Uterus (tissue), 4 donors: ENCODE results near the gene PIK3C2G. TPM values are rescaled to one million over a fixed set of nuclear protein-coding genes. Genes with fewer than 3 reads are reported as not detected.

ENCODE experiments used
- DNase-seq, 2 donors: peaks; one replicate each; pipeline ENCODE4 v3.0.0-alpha.2; 2019 to 2020
- H3K27ac ChIP-seq, 2 donors: fragments of 200-600 bp; sonication (generic); 1 replicate in 1 of 2; 2 replicates in 1 of 2; pipeline ENCODE4 v1.5.1; 2016 to 2018
- H3K27me3 ChIP-seq, 2 donors: fragments of 200-600 bp; sonication (generic); one replicate each; pipeline ENCODE4 v1.5.1; 2018 to 2019; ENCODE audit warnings: control low read depth in 1 of 2
- H3K36me3 ChIP-seq, 2 donors: fragments of 200-600 bp; sonication (generic); one replicate each; pipeline ENCODE4 v1.5.1; 2019; ENCODE audit warnings: control low read depth in 1 of 2
- H3K4me1 ChIP-seq, 2 donors: fragments of 200-600 bp; sonication (generic); one replicate each; pipeline ENCODE4 v1.5.1; 2018 to 2019; ENCODE audit warnings: control low read depth in 1 of 2
- H3K4me3 ChIP-seq, 2 donors: fragments of 200-600 bp; sonication (generic); 1 replicate in 1 of 2; 2 replicates in 1 of 2; pipeline ENCODE4 v1.5.1; 2018 to 2019; ENCODE audit warnings: mild to moderate bottlenecking in 1 of 2
- H3K9me3 ChIP-seq, 2 donors: fragments of 200-600 bp; sonication (generic); one replicate each; pipeline ENCODE4 v1.5.1; 2019; ENCODE audit warnings: control low read depth in 1 of 2
- CTCF ChIP-seq, 4 experiments: fragments of 200-600 bp in 2 of 4; fragments of 450-650 bp in 2 of 4; sonication (generic) in 2 of 4; IDR thresholded peaks; one replicate each; pipeline ENCODE4 v1.5.1; 2016 to 2019; ENCODE audit warnings: antibody characterized with exemption in 4 of 4, mild to moderate bottlenecking in 2 of 4, moderate library complexity in 1 of 4
- POLR2A ChIP-seq, 2 donors: fragments of 450-650 bp; IDR thresholded peaks; one replicate each; pipeline ENCODE4 v1.6.1; 2016; ENCODE audit warnings: antibody characterized with exemption in 2 of 2, mild to moderate bottlenecking in 1 of 2, moderate library complexity in 1 of 2
- intact Hi-C: fragments of 100-400 bp; cut with DNase I; formaldehyde crosslinking; loops from one replicate; pipeline ENCODE4 v1.15.1; 2023; ENCODE audit warnings: low total_unique reads
- total RNA-seq, 4 donors: library from RNA; depleted of rRNA in 3 of 4; stranded (reverse); fragments of >200 nt in 3 of 4; gene quantifications; one replicate each; pipeline versions ENCODE4 v1.1.0 to v1.2.4, GENCODE V29; 2014 to 2023
- donor health status: DM: yes; HTN: yes; CAD: no.

The PIK3C2G gene
- total RNA-seq, 4 donors from 2014 or later, result under 0.01 to 2.2 (median 0.34) TPM; not detected in 1

- Histone ChIP-seq H3K36me3 (no peaks in the 10 kb centered on the region), H3K27me3 (no peaks in the 10 kb centered on the region), H3K4me1 (no peaks in the 10 kb centered on the region), H3K4me3 (no peak overlapping the region), H3K9me3 (no peaks in the 10 kb centered on the region), H3K27ac (peak overlapping the region; percentile 71 to 79)
- peak in 1 of 2 donors; percentile 24 for DNase-seq
- intact Hi-C loops, result no loop called here
- TF ChIP-seq POLR2A (IDR thresholded peaks at IDR 0.05), result no peak
- no peak for TF ChIP-seq CTCF (IDR thresholded peaks at IDR 0.05)
These were observed 22.5 kb downstream of the PIK3C2G start for GRCh38 chr12:18283831-18284230.

GRCh38 chr12:18284386-18284785 is 23.1 kb downstream of the PIK3C2G start:
- no peak for DNase-seq
- peak overlapping the region; percentile 71 to 79 for H3K27ac ChIP-seq
- TF ChIP-seq POLR2A (IDR thresholded peaks at IDR 0.05) (no peak), CTCF (IDR thresholded peaks at IDR 0.05) (no peak)
- H3K4me1 ChIP-seq, result no peaks in the 10 kb centered on the region
- H3K9me3 ChIP-seq, result no peaks in the 10 kb centered on the region
- no peaks in the 10 kb centered on the region for H3K27me3 ChIP-seq
- H3K36me3 ChIP-seq, result no peaks in the 10 kb centered on the region
- no peak overlapping the region for H3K4me3 ChIP-seq
- intact Hi-C loops, result no loop called here

- intact Hi-C loops, result no loop called here
- no peaks in the 10 kb centered on the region for H3K36me3 ChIP-seq
These were observed 23.8 kb downstream of the PIK3C2G start for GRCh38 chr12:18285161-18285560.

GRCh38 chr12:18290386-18290785 is 29.1 kb downstream of the PIK3C2G start:
- H3K36me3 ChIP-seq, result no peaks in the 10 kb centered on the region
- H3K27ac ChIP-seq, result peak overlapping the region; percentile 6 to 68
- intact Hi-C loops, result no loop called here
- H3K27me3 ChIP-seq, result no peaks in the 10 kb centered on the region
- TF ChIP-seq POLR2A (IDR thresholded peaks at IDR 0.05) (no peak), CTCF (IDR thresholded peaks at IDR 0.05) (no peak)
- no peaks in the 10 kb centered on the region for H3K4me1 ChIP-seq
- DNase-seq, result no peak
- H3K4me3 ChIP-seq, result no peak overlapping the region
- H3K9me3 ChIP-seq, result no peaks in the 10 kb centered on the region

More at GRCh38 chr12:18285161-18285560, 23.8 kb downstream of the PIK3C2G start:
- no peaks in the 10 kb centered on the region for H3K9me3 ChIP-seq
- H3K4me3 ChIP-seq, result no peak overlapping the region
- H3K27ac ChIP-seq, result peak overlapping the region; percentile 71 to 79
- no peak for TF ChIP-seq POLR2A (IDR thresholded peaks at IDR 0.05)
- no peak for TF ChIP-seq CTCF (IDR thresholded peaks at IDR 0.05)
- no peaks in the 10 kb centered on the region for H3K27me3 ChIP-seq
- no peaks in the 10 kb centered on the region for H3K4me1 ChIP-seq
- DNase-seq, result no peak

GRCh38 chr12:18294889-18295288 is 33.6 kb downstream of the PIK3C2G start:
- H3K9me3 ChIP-seq, result peaks cover 0 to 1% of the 10 kb centered on the region in 2 donors
- no peak for DNase-seq
- TF ChIP-seq CTCF (IDR thresholded peaks at IDR 0.05), result no peak
- no peak for TF ChIP-seq POLR2A (IDR thresholded peaks at IDR 0.05)
- H3K4me1 ChIP-seq, result no peaks in the 10 kb centered on the region
- no peak overlapping the region for H3K4me3 ChIP-seq
- H3K27ac ChIP-seq, result peak overlapping the region; percentile 5 to 85
- H3K27me3 ChIP-seq, result no peaks in the 10 kb centered on the region
- H3K36me3 ChIP-seq, result no peaks in the 10 kb centered on the region
- intact Hi-C loops, result no loop called here
